C4-2B (cell line): ENCODE data around the gene PRUNE1.
A peak's percentile ranks its signal among the peaks of the same experiment; 100 is the strongest.

ENCODE experiments used
- H3K27ac ChIP-seq: fragments of 450-650 bp; 2 replicates; pipeline ENCODE4 v1.5.1; 2017
- ZFX ChIP-seq: fragments of 450-650 bp; IDR thresholded peaks from 2 replicates; pipeline ENCODE4 v1.6.1; 2017
- TF ChIP-seq, protein P1 (sequence below): fragments of 450-650 bp; conservative IDR thresholded peaks from 2 replicates; pipeline ENCODE4 v1.5.1; 2017; ENCODE audit warnings: mild to moderate bottlenecking

PRUNE1 gene

DNA sequence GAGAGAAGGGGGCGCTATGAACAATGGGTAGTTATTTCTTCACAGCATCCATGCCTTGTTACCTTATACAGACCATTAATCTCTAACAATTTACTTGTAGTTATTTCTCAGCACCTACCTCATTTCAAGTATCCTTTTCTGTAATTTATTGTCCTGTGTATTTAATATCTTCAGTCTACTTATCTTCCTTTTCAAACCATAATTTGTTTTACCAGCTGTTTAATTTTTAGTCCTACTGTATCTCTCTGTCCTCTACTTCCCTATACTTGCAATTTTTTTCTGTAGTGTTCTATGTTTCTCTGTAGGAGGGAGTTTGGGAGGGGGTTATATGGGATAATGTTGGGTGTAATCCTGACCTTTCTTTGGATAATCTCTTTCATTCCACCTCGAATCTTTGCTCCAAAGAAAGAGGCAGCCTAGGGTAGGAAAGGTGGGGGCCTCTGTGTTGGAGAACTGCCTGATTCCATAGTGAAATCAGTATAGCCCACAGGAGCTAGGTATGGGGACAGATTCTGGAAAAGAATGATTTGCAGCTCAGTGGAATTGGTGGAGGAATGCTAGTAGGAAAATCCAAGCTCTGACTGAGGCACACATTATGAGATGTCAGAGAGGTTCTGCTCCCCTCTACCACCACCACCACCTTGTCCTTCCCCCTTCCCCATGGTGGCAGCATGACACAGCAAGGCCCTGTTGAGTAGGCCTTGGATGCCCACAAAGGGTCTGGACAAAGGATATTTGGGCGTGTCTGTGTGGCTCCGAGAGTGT is 52.6 kb downstream of the PRUNE1 start:
- no peak overlapping the region for H3K27ac ChIP-seq
- TF ChIP-seq, protein P1, sequence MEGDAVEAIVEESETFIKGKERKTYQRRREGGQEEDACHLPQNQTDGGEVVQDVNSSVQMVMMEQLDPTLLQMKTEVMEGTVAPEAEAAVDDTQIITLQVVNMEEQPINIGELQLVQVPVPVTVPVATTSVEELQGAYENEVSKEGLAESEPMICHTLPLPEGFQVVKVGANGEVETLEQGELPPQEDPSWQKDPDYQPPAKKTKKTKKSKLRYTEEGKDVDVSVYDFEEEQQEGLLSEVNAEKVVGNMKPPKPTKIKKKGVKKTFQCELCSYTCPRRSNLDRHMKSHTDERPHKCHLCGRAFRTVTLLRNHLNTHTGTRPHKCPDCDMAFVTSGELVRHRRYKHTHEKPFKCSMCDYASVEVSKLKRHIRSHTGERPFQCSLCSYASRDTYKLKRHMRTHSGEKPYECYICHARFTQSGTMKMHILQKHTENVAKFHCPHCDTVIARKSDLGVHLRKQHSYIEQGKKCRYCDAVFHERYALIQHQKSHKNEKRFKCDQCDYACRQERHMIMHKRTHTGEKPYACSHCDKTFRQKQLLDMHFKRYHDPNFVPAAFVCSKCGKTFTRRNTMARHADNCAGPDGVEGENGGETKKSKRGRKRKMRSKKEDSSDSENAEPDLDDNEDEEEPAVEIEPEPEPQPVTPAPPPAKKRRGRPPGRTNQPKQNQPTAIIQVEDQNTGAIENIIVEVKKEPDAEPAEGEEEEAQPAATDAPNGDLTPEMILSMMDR, result no peak
- no peak for TF ChIP-seq ZFX

DNA sequence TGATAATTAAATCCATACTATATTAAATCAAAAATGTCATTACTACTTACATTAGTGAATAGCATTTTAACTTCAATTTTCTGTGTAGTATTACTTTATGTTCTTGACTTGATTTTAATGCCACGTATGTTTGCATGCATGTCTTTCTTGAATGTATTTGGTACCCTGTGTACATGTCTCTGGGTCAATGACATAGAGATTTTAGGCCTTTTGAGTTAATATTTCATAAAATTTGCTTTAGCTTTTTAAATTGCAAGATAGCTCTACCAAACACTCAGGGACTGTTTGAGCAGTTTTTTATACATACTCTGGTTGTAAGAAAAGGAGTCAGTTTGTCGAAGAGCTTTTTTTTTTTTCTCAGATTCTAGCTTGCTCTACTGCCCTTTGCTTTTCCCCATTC is 53.5 kb downstream of the PRUNE1 start:
- no peak for TF ChIP-seq ZFX
- TF ChIP-seq, protein P1, result no peak
- H3K27ac ChIP-seq, result no peak overlapping the region

DNA sequence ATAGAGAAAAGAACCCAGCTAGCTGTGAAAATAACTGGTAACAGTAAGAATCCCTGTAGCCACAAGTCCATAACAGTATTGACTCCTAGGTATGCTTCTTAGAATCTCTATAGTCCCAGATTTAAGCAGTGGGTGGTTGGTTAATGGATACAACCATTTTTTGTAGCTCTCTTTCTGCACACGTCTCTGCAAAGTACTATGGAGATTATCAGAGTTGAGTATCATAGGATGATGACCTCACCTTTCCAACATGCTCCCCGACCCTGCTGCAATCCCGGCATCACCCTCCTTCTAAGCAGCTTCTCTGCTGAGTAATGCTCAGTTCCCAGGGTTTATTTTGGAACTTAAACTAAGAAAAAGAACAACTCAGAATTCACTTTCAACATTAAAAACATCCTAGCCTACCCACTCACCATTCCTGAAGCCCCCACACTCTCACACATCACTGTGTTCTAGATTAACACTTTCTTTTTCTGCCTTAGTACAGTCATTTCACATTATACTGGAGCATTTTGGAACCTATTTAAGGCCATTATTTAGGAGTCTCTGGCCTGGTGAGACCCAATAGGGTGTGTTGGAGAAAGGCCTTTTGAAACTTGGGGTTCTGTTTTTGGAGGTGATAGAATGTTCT is 54.6 kb downstream of the PRUNE1 start:
- no peak overlapping the region for H3K27ac ChIP-seq
- TF ChIP-seq, protein P1, result no peak
- TF ChIP-seq ZFX, result no peak

DNA sequence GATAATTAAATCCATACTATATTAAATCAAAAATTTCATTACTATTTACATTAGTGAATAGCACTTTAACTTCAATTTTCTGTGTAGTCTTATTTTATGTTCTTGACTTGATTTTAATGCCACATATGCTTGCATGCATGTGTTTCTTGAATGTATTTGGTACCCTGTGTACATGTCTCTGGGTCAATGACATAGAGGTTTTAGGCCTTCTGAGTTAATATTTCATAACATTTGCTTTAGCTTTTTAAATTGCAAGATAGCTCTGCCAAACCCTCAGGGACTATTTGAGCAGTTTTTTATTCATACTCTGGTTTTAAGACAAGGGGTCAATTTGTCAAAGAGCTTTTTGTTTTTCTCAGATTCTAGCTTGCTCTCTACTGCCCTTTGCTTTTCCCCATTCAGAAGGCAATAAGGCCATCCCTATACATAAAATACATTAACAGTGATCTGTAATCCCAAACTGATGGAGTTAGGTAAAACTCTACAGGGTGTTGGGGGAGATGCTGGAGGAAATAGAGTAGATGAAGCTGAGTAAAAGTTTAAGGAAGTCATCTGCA is 56.9 kb downstream of the PRUNE1 start:
- no peak for TF ChIP-seq ZFX
- TF ChIP-seq, protein P1, result no peak
- no peak overlapping the region for H3K27ac ChIP-seq

DNA sequence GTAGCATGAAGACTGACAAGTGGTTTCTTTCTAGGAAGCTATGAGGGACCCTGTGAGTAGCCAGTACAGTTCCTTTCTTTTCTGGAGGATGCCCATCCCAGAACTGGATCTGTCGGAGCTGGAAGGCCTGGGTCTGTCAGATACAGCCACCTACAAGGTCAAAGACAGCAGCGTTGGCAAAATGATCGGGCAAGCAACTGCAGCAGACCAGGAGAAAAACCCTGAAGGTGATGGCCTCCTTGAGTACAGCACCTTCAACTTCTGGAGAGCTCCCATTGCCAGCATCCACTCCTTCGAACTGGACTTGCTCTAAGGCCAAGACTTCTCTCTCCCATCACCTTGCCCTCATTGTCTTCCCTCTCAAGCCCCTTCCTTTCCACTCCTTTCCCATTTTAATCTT is 58.9 kb downstream of the PRUNE1 start:
- no peak for TF ChIP-seq ZFX
- TF ChIP-seq, protein P1, result no peak
- H3K27ac ChIP-seq, result no peak overlapping the region

DNA sequence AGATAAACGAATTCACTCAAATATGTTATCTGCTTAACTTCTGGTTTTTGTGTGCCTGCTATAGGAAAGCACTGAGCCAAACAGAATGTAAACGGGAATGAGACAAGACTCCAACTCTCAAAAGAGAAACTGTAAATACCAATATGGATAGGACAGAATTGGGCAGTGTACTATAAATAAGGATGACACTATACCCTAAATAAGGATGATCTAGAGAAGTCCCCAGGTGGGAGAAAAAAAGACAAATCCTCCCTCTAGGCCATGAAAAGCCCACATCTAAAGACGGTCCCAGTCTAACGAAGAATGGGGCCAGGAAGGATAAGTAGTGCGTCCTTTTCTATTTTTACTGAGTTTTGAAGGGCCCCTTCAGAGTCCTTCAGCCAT is 60.8 kb downstream of the PRUNE1 start:
- no peak for TF ChIP-seq ZFX
- TF ChIP-seq, protein P1, result no peak
- H3K27ac ChIP-seq, result peak overlapping the region; percentile 93; the same call in 1 of the 2 replicates
